Endodermal cell (in vitro differentiated cells): ENCODE measurements around the gene CELF4. TPM values are rescaled to one million over a fixed set of nuclear protein-coding genes. Genes with fewer than 3 reads are reported as not detected.

Experiments used
- DNase-seq: peaks from one replicate; pipeline ENCODE4 v3.0.0-alpha.2; 2017
- H3K27ac ChIP-seq: 2 replicates; pipeline ENCODE4 v1.5.1; 2013; ENCODE audit warnings: mild to moderate bottlenecking, low read depth, low read length, moderate library complexity
- H3K27me3 ChIP-seq: 2 replicates; pipeline ENCODE4 v1.6.1; 2013; ENCODE audit warnings: mild to moderate bottlenecking, low read length, moderate library complexity; ENCODE audit not compliant: insufficient read depth, control insufficient read depth, poor library complexity, severe bottlenecking
- H3K36me3 ChIP-seq: 2 replicates; pipeline ENCODE4 v1.7.0; 2013; ENCODE audit warnings: mild to moderate bottlenecking, low read length, moderate library complexity; ENCODE audit not compliant: control insufficient read depth, insufficient read depth
- H3K4me1 ChIP-seq: one replicate; pipeline ENCODE4 v1.7.0; 2013; ENCODE audit warnings: low read length; ENCODE audit not compliant: control insufficient read depth, insufficient read depth
- H3K4me3 ChIP-seq: 2 replicates; pipeline ENCODE4 v1.5.1; 2013; ENCODE audit warnings: mild to moderate bottlenecking, low read length, moderate library complexity
- H3K9ac ChIP-seq: 2 replicates; pipeline ENCODE4 v1.6.1; 2013; ENCODE audit warnings: mild to moderate bottlenecking, low read length, moderate library complexity; ENCODE audit not compliant: poor library complexity, severe bottlenecking; ENCODE audit errors: extremely low read depth
- H3K9me3 ChIP-seq: 2 replicates; pipeline ENCODE4 v1.6.1; 2013; ENCODE audit warnings: mild to moderate bottlenecking, low read length, moderate library complexity; ENCODE audit not compliant: control insufficient read depth
- H3K27ac Mint-ChIP-seq: 2 replicates; pipeline ENCODE4 v1.8.0; 2020; ENCODE audit warnings: mixed read lengths
- H3K27me3 Mint-ChIP-seq: 2 replicates; pipeline ENCODE4 v1.8.0; 2021; ENCODE audit warnings: mild to moderate bottlenecking, mixed read lengths; ENCODE audit not compliant: insufficient read depth
- H3K36me3 Mint-ChIP-seq: 2 replicates; pipeline ENCODE4 v1.8.0; 2020; ENCODE audit warnings: low read depth, mixed read lengths
- H3K4me1 Mint-ChIP-seq: 2 replicates; pipeline ENCODE4 v1.8.0; 2020; ENCODE audit warnings: mixed read lengths
- H3K4me3 Mint-ChIP-seq: 2 replicates; pipeline ENCODE4 v1.8.0; 2020; ENCODE audit warnings: mild to moderate bottlenecking, moderate library complexity, mixed read lengths
- H3K9me3 Mint-ChIP-seq: 2 replicates; pipeline ENCODE4 v1.8.0; 2020; ENCODE audit warnings: mild to moderate bottlenecking, mixed read lengths
- WGBS, 2 experiments: methylation state at CpG; one replicate each; pipeline versions ENCODE4 v1.1.5 to v1.1.7; 2013; ENCODE audit warnings: missing lambda C conversion rate in 2 of 2, mixed read lengths in 1 of 2; ENCODE audit not compliant: insufficient coverage in 1 of 2, insufficient read length in 1 of 2; 5-methylcytosine and 5-hydroxymethylcytosine counted together
- total RNA-seq, 2 donors: library from RNA; stranded (reverse); fragmentation: NEBNext Ultra II Directional in 1 of 2; extraction: Animal tissue kit (Norgen Biotek cat#: 25700) in 1 of 2; gene quantifications; 2 replicates in 1 of 2; 3 replicates in 1 of 2; pipeline ENCODE4 v1.2.1, GENCODE V29; 2021
- TF ChIP-seq, protein P1 (sequence below): fragments of 200-600 bp; sonication (generic); conservative IDR thresholded peaks from 2 replicates; pipeline ENCODE4 v1.5.0; 2021; ENCODE audit warnings: antibody characterized with exemption, mild to moderate bottlenecking

The CELF4 gene
- total RNA-seq, 2 donors from 2014 or later: 5.7 to 6.7 TPM

DNA sequence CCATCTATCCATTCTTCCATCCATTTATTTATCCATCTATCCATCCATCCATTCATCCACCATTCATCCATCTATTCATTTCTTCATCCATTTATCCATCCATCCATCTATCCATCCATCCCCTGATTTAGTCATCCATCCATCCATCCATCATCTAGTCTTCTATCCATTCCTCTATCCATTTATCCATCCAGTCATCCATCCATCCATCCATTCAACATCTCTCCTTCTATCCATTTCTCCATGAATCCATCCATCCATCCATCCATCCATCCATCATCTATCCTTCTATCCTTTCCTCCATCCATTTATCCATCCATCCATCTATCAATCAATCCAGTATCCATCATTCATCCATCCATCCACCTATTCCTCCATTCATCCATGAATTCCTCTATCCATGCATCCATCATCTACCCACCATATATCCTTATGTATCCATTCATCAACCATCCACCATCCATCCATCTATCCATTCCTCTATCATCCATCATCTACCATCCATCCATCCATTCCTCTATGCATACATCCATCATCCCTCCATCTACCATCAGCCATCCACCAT lies 185.0 kb downstream of the CELF4 start:
- no peak for DNase-seq
- Mint-ChIP-seq H3K4me1 (peaks cover 11% of the 10 kb centered on the region), H3K27ac (no peak overlapping the region), H3K9me3 (no peaks in the 10 kb centered on the region), H3K4me3 (no peak overlapping the region), H3K36me3 (no peaks in the 10 kb centered on the region), H3K27me3 (peaks cover 20% of the 10 kb centered on the region)
- TF ChIP-seq, protein P1, sequence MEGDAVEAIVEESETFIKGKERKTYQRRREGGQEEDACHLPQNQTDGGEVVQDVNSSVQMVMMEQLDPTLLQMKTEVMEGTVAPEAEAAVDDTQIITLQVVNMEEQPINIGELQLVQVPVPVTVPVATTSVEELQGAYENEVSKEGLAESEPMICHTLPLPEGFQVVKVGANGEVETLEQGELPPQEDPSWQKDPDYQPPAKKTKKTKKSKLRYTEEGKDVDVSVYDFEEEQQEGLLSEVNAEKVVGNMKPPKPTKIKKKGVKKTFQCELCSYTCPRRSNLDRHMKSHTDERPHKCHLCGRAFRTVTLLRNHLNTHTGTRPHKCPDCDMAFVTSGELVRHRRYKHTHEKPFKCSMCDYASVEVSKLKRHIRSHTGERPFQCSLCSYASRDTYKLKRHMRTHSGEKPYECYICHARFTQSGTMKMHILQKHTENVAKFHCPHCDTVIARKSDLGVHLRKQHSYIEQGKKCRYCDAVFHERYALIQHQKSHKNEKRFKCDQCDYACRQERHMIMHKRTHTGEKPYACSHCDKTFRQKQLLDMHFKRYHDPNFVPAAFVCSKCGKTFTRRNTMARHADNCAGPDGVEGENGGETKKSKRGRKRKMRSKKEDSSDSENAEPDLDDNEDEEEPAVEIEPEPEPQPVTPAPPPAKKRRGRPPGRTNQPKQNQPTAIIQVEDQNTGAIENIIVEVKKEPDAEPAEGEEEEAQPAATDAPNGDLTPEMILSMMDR: no peak
- Histone ChIP-seq H3K4me3 (no peak overlapping the region), H3K9me3 (no peaks in the 10 kb centered on the region), H3K9ac (no peak overlapping the region), H3K4me1 (no peaks in the 10 kb centered on the region), H3K36me3 (no peaks in the 10 kb centered on the region), H3K27me3 (peaks cover 12% of the 10 kb centered on the region), H3K27ac (no peak overlapping the region)

DNA sequence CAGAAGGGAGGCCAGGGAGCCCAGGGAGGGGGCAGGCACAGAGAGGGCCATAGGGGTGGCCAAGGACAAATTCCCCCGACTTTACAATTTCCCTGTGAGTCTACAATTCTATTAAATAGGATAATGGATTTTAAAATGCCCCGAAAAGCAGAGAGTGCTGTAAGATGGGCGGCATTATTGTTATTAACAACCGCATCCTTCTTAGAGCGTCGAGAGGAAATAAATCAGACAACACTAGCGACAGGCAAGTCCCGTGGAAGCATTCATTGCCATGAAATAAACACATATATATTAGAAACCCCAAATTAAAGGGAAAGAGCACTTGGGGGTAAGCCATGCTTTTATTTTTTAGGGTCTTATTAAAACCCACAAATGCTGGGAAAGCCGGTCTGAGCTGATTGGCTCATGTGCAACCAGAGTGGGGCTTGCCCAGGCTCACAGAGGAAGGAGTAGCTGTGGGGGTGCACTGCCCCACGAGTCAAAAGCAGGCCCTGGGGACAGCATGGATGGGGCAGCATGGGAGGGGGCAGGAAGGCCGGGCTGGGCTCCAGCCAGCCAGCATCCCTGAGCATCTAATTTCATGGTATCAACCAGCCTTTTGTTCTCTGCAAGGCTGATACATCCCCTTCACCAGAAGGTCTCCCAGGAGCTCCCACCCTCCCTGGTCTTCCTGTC lies 187.1 kb downstream of the CELF4 start:
- Histone ChIP-seq H3K4me3 (no peak overlapping the region), H3K36me3 (no peaks in the 10 kb centered on the region), H3K9me3 (no peaks in the 10 kb centered on the region), H3K9ac (no peak overlapping the region), H3K4me1 (no peaks in the 10 kb centered on the region), H3K27me3 (peaks cover 12% of the 10 kb centered on the region), H3K27ac (no peak overlapping the region)
- Mint-ChIP-seq H3K9me3 (no peaks in the 10 kb centered on the region), H3K27me3 (peaks cover 28% of the 10 kb centered on the region), H3K4me3 (no peak overlapping the region), H3K27ac (no peak overlapping the region), H3K36me3 (no peaks in the 10 kb centered on the region), H3K4me1 (no peaks in the 10 kb centered on the region)
- TF ChIP-seq, protein P1: no peak
- DNase-seq: no peak
- 67 to 86% methylated on average over 2 to 10 of the region's 11 CpGs for WGBS, 2 experiments

DNA sequence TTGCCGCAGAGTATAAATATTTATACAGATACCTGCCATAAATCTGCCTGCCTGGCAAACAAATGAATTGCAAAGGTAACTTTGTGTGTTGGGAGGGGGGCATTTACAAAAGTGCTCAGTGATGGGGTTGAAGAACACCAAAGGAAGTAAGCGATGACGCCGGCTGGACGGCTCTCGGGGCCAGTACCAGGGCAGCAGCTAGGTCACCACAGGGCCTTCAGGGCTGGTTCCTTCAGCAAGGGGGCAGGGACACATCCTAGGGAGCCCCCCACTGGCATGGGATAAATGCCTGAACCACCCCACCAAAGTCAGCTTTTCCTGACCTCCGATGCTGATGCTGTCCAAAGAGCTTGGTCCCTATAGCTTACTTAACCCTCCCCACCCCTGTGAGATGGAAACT lies 190.4 kb downstream of the CELF4 start:
- Histone ChIP-seq H3K27me3 (peaks cover 15% of the 10 kb centered on the region), H3K36me3 (no peaks in the 10 kb centered on the region), H3K27ac (no peak overlapping the region), H3K4me1 (no peaks in the 10 kb centered on the region), H3K9me3 (no peaks in the 10 kb centered on the region), H3K9ac (no peak overlapping the region), H3K4me3 (no peak overlapping the region)
- no peak for DNase-seq
- Mint-ChIP-seq H3K4me3 (no peak overlapping the region), H3K27ac (no peak overlapping the region), H3K4me1 (no peaks in the 10 kb centered on the region), H3K9me3 (no peaks in the 10 kb centered on the region), H3K27me3 (peaks cover 29% of the 10 kb centered on the region), H3K36me3 (no peaks in the 10 kb centered on the region)
- 93 to 96% methylated on average over 5 to 7 of the region's 7 CpGs for whole genome bisulfite sequencing, 2 experiments
- TF ChIP-seq, protein P1: no peak
